HCT116 (cell line): Measurements from ENCODE around the gene GALNS. TPM values are rescaled to one million over a fixed set of nuclear protein-coding genes. Genes with fewer than 3 reads are reported as not detected.

Experiments
- ATAC-seq: fragments of 200-7000 bp; cut with Tn5 transposase; 2 replicates; pipeline ENCODE4 v1.9.1; 2020; ENCODE audit warnings: mild to moderate bottlenecking, moderate library complexity
- BruUV-seq: library from RNA; stranded (reverse); fragments of 400-500 nt; replicated peaks from 2 replicates; lab custom pipeline; 2021; lab: Mats Ljungman, UMichigan
- CTCF ChIA-PET: fragments of 300-600 bp; sonication (Branson Sonifier 250); formaldehyde crosslinking; loops from one replicate; lab custom pipeline; 2021; ENCODE audit warnings: antibody characterized with exemption; lab: Charles Lee
- POLR2A ChIA-PET: fragments of 300-600, 350-600 bp; sonication (Branson Sonifier 250); formaldehyde crosslinking; loops from one replicate; lab custom pipeline; 2021; ENCODE audit warnings: antibody characterized with exemption; lab: Charles Lee
- RAD21 ChIA-PET, 2 experiments: fragments of 300-600 bp; sonication (Branson Sonifier 250); formaldehyde crosslinking; loops; one replicate each; lab custom pipeline; 2023; ENCODE audit warnings: low total read pairs in 2 of 2; ENCODE audit not compliant: uncharacterized antibody in 2 of 2, unreplicated experiment in 2 of 2, low non-redundant PET in 1 of 2; lab: Charles Lee
- DNase-seq: peaks from one replicate; pipeline ENCODE4 v3.0.0-alpha.2; 2010; ENCODE audit warnings: low read depth, low spot score
- H2AFZ ChIP-seq: fragments of 200-600 bp; shearing (Covaris generic), sonication (generic); 2 replicates; pipeline ENCODE4 v1.6.1; 2017; ENCODE audit warnings: low read depth, mixed run types, mixed read lengths, antibody characterized with exemption, low read length; ENCODE audit not compliant: poor library complexity, severe bottlenecking
- H3K27ac ChIP-seq: 2 replicates; pipeline ENCODE4 v1.5.1; 2012; ENCODE audit warnings: low read depth, low read length
- H3K27me3 ChIP-seq: fragments of 200-600 bp; sonication (generic); 2 replicates; pipeline ENCODE4 v1.6.1; 2016; ENCODE audit warnings: mixed run types, low read length, mixed read lengths; ENCODE audit not compliant: insufficient read depth
- H3K36me3 ChIP-seq, 2 experiments: fragments of 200-500 bp in 1 of 2; fragments of 200-600 bp in 1 of 2; sonication (Bioruptor generic) in 1 of 2; sonication (generic) in 1 of 2; 2 replicates each; pipeline versions ENCODE4 v1.5.1 to v1.6.1; 2014 to 2016; ENCODE audit warnings: low read length in 2 of 2, inconsistent platforms in 1 of 2, mixed read lengths in 1 of 2, mixed run types in 1 of 2; ENCODE audit not compliant: insufficient read depth in 2 of 2, control insufficient read depth in 1 of 2
- H3K4me1 ChIP-seq, 2 experiments: fragments of 200-600 bp in 1 of 2; sonication (generic) in 1 of 2; 2 replicates each; pipeline versions ENCODE4 v1.5.1 to v1.6.1; 2012 to 2017; ENCODE audit warnings: low read length in 2 of 2, inconsistent platforms in 1 of 2, mild to moderate bottlenecking in 1 of 2, mixed read lengths in 1 of 2, mixed run types in 1 of 2, moderate library complexity in 1 of 2; ENCODE audit not compliant: insufficient read depth in 2 of 2, control insufficient read depth in 1 of 2
- H3K4me2 ChIP-seq: fragments of 200-600 bp; sonication (generic); 2 replicates; pipeline ENCODE4 v1.6.1; 2017; ENCODE audit warnings: mixed run types, low read length, mixed read lengths
- H3K4me3 ChIP-seq, 2 experiments: fragments of 200-600 bp in 1 of 2; sonication (generic) in 1 of 2; replicated peaks in 1 of 2; 2 replicates each; pipeline ENCODE4 v1.5.1; 2011 to 2016; ENCODE audit warnings: low read length in 2 of 2, control low read depth in 1 of 2, low read depth in 1 of 2, mild to moderate bottlenecking in 1 of 2, mixed read lengths in 1 of 2, mixed run types in 1 of 2
- H3K79me2 ChIP-seq: fragments of 200-600 bp; sonication (generic); 2 replicates; pipeline ENCODE4 v1.6.1; 2017; ENCODE audit warnings: mild to moderate bottlenecking, mixed run types, low read length, moderate library complexity, mixed read lengths; ENCODE audit not compliant: insufficient read depth
- H3K9ac ChIP-seq: fragments of 200-600 bp; sonication (generic); 2 replicates; pipeline ENCODE4 v1.6.1; 2016; ENCODE audit warnings: low read length, mixed read lengths
- H3K9me2 ChIP-seq: fragments of 200-600 bp; sonication (generic), shearing (Covaris generic); 2 replicates; pipeline ENCODE4 v1.6.1; 2017; ENCODE audit warnings: mixed run types, mild to moderate bottlenecking, moderate library complexity; ENCODE audit not compliant: insufficient read depth
- H3K9me3 ChIP-seq, 2 experiments: fragments of 200-500 bp in 1 of 2; fragments of 200-600 bp in 1 of 2; sonication (Bioruptor generic) in 1 of 2; sonication (generic) in 1 of 2; 2 replicates each; pipeline ENCODE4 v1.6.1; 2014 to 2017; ENCODE audit warnings: low read length in 2 of 2, mixed read lengths in 2 of 2, inconsistent platforms in 1 of 2, low read depth in 1 of 2, mild to moderate bottlenecking in 1 of 2, mixed run types in 1 of 2, moderate library complexity in 1 of 2; ENCODE audit not compliant: control insufficient read depth in 1 of 2, insufficient read depth in 1 of 2
- H4K20me1 ChIP-seq: fragments of 200-600 bp; sonication (generic), shearing (Covaris generic); 2 replicates; pipeline ENCODE4 v1.6.1; 2017; ENCODE audit warnings: mixed run types, mild to moderate bottlenecking, moderate library complexity; ENCODE audit not compliant: insufficient read depth
- CBX3 ChIP-seq: IDR thresholded peaks from 2 replicates; pipeline ENCODE4 v1.6.1; 2012; ENCODE audit warnings: low read depth
- CEBPB ChIP-seq: IDR thresholded peaks from 2 replicates; pipeline ENCODE4 v1.6.1; 2012; ENCODE audit warnings: low read depth
- EGR1 ChIP-seq: IDR thresholded peaks from 2 replicates; pipeline ENCODE4 v1.6.1; 2012; ENCODE audit warnings: low read depth
- ELF1 ChIP-seq: IDR thresholded peaks from 2 replicates; pipeline ENCODE4 v1.6.1; 2012; ENCODE audit warnings: low read depth, borderline replicate concordance
- EZH2 ChIP-seq: fragments of 200-600 bp; sonication (generic); IDR thresholded peaks from 2 replicates; pipeline ENCODE4 v1.6.1; 2017; ENCODE audit warnings: antibody characterized with exemption, mixed run types
- EZH2phosphoT487 ChIP-seq: fragments of 200-600 bp; IDR thresholded peaks from 2 replicates; pipeline ENCODE4 v1.6.1; 2018; ENCODE audit warnings: antibody characterized with exemption, borderline replicate concordance
- POLR2A ChIP-seq: IDR thresholded peaks from 2 replicates; pipeline ENCODE4 v1.7.0; 2011; ENCODE audit warnings: borderline replicate concordance; ENCODE audit not compliant: insufficient read depth, insufficient read length; ENCODE audit errors: extremely low read depth
- REST ChIP-seq: IDR thresholded peaks from 2 replicates; pipeline ENCODE4 v1.6.1; 2012; ENCODE audit warnings: low read depth
- SIN3A ChIP-seq: IDR thresholded peaks from 2 replicates; pipeline ENCODE4 v1.6.1; 2012; ENCODE audit warnings: low read depth
- TCF7L2 ChIP-seq: IDR thresholded peaks from 2 replicates; pipeline ENCODE4 v1.7.0; 2011; ENCODE audit warnings: borderline replicate concordance, inconsistent platforms; ENCODE audit not compliant: insufficient read depth, insufficient read length; ENCODE audit errors: extremely low read depth
- ZFX ChIP-seq: fragments of 450-650 bp; IDR thresholded peaks from 2 replicates; pipeline ENCODE4 v1.6.1; 2017
- ZNF274 ChIP-seq: fragments of 200-500 bp; sonication (Bioruptor generic); IDR thresholded peaks from 2 replicates; pipeline ENCODE4 v1.6.1; 2014; ENCODE audit warnings: mild to moderate bottlenecking, low read depth, low read length, inconsistent platforms
- intact Hi-C: fragments of 100-400 bp; cut with micrococcal nuclease; formaldehyde crosslinking; loops from 2 replicates; pipeline ENCODE4 v1.10.0; 2022
- total RNA-seq: library from RNA; stranded (reverse); gene quantifications from one replicate; pipeline ENCODE4 v1.2.1, GENCODE V29; 2021; ENCODE audit not compliant: unreplicated experiment
- TF ChIP-seq, protein P1 (sequence below): IDR thresholded peaks from 2 replicates; pipeline ENCODE4 v1.6.1; 2012
- TF ChIP-seq, protein P2 (sequence below): IDR thresholded peaks from 2 replicates; pipeline ENCODE4 v1.6.1; 2012

GALNS gene
- total RNA-seq, 1 experiment from 2014 or later: 44.6 TPM

- ChIA-PET RAD21 (no interaction called here), POLR2A (interaction anchor here (0.7 to 1.1 kb wide), 2 partner anchors 265 to 287 kb away, joined by 4 read pairs; no protein-coding TSS in a partner anchor), CTCF (no interaction called here)
- H3K27ac ChIP-seq: no peak overlapping the region
- no peak overlapping the region for H3K9ac ChIP-seq
- TF ChIP-seq TCF7L2 (no peak), ZFX (no peak), ZNF274 (no peak), ELF1 (no peak), EZH2 (no peak), CEBPB (no peak), EGR1 (no peak)
- H3K27me3 ChIP-seq: no peaks in the 10 kb centered on the region
- peak overlapping the region; percentile 70 for H3K4me2 ChIP-seq
- H2AFZ ChIP-seq: no peak overlapping the region
- peak; percentile 74 for ATAC-seq
- H3K79me2 ChIP-seq: no peaks in the 10 kb centered on the region
- intact Hi-C loops: no loop called here
- H4K20me1 ChIP-seq: no peaks in the 10 kb centered on the region
- no peaks in the 10 kb centered on the region for H3K36me3 ChIP-seq
- H3K9me2 ChIP-seq: no peaks in the 10 kb centered on the region
- DNase-seq: no peak
- H3K4me1 ChIP-seq: peaks cover 16 to 38% of the 10 kb centered on the region in 2 experiments
- no TSS peak for BruUV-seq
- H3K4me3 ChIP-seq: peak overlapping the region in 1 of 2 experiments; percentile 24; a peak in 1 of 4 replicates
- no peaks in the 10 kb centered on the region for H3K9me3 ChIP-seq
Observed at GRCh38 chr16:88905563-88905962, 48.8 kb upstream of the GALNS start.

DNA sequence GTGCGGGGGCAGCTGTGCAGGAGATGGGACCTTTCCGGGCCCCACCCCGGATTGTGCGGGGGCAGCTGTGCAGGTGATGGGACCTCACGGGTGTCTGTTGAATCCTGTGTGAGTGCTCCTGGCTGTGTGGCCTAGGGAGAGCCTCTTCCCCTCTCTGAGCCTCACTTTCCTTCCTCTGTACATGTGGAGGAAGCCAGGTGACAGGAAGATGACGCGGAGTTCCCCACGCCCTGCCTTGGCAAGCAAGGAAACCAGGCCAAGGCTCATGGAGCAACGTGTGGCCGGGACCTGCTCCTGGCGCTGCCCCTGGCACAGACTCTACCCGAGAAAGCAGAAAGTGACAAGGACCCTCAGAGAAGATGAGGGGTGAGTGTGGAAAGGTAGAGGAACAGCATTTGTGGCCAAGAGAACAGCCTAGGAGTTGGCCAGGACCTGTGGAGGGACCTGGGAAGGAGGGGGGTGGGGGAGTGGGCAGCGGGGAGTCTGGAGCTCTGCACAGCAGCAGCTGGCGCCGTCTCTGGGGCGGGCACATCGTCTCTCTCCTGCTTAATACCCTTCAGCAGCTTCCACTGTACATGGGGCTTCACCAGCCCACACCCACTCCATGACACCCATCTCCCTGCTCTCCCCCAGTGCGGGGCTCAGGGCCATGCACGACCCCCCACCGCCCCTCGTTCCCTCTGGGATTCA is 48.1 kb upstream of the GALNS start:
- RAD21 ChIA-PET: no interaction called here
- H3K27me3 ChIP-seq: no peaks in the 10 kb centered on the region
- H3K4me1 ChIP-seq: peaks cover 16 to 38% of the 10 kb centered on the region in 2 experiments
- no peaks in the 10 kb centered on the region for H4K20me1 ChIP-seq
- H3K9ac ChIP-seq: no peak overlapping the region
- CTCF ChIA-PET: no interaction called here
- peak overlapping the region in 1 of 2 experiments; percentile 24; a peak in 1 of 4 replicates for H3K4me3 ChIP-seq
- DNase-seq: no peak
- BruUV-seq: no TSS peak
- ATAC-seq: no peak
- H3K27ac ChIP-seq: no peak overlapping the region
- H3K4me2 ChIP-seq: peak overlapping the region; percentile 70
- no peaks in the 10 kb centered on the region for H3K9me2 ChIP-seq
- H3K79me2 ChIP-seq: no peaks in the 10 kb centered on the region
- no peak overlapping the region for H2AFZ ChIP-seq
- POLR2A ChIA-PET: interaction anchor here (1.1 kb wide), 1 partner anchor 288 kb away, joined by 4 read pairs; no protein-coding TSS in a partner anchor
- H3K36me3 ChIP-seq: no peaks in the 10 kb centered on the region
- no peaks in the 10 kb centered on the region for H3K9me3 ChIP-seq
- intact Hi-C loops: no loop called here
- no peak for TF ChIP-seq SIN3A
- no peak for TF ChIP-seq CBX3
- TF ChIP-seq EZH2phosphoT487: no peak
- TF ChIP-seq, protein P1, sequence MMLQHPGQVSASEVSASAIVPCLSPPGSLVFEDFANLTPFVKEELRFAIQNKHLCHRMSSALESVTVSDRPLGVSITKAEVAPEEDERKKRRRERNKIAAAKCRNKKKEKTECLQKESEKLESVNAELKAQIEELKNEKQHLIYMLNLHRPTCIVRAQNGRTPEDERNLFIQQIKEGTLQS: no peak
- no peak for TF ChIP-seq EZH2
- TF ChIP-seq ZNF274: no peak
- no peak for TF ChIP-seq CEBPB
- TF ChIP-seq, protein P2, sequence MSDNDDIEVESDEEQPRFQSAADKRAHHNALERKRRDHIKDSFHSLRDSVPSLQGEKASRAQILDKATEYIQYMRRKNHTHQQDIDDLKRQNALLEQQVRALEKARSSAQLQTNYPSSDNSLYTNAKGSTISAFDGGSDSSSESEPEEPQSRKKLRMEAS: no peak
- TF ChIP-seq REST: no peak
- no peak for TF ChIP-seq POLR2A
- no peak for TF ChIP-seq ELF1
